GM19438 (cell line): Measurements from ENCODE around the gene RGL4.
A peak's percentile ranks its signal among the peaks of the same experiment; 100 is the strongest.

Experiments
- ATAC-seq: cut with Tn5 transposase; IDR thresholded peaks from one replicate; pipeline ENCODE4 v1.9.1; 2021; ENCODE audit warnings: low read depth; ENCODE audit not compliant: unreplicated experiment

RGL4 gene

DNA sequence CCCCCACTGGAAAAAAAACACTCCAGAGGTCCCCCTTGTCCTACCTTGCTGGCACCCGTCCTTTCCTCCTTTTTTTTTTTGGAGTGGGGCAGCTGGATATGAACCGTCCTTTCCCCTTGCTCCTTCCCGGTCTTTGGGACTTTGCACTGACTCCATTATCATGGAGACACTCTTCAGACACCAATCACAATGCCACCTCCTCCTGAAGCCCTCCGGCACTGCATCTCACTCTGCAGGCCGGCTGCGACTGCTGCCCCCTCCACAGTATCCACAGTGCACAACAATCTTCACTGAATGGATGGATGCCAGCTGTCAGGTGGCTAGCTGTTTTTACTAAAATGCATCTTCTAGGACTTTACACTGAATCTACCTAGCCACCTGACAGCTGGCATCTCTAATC, 12.7 kb upstream of the RGL4 start:
- ATAC-seq: no peak

- no peak for ATAC-seq
These were observed 9.6 kb upstream of the RGL4 start for GRCh38 chr22:23681026-23681809.

- no peak for ATAC-seq
These were observed 8.7 kb upstream of the RGL4 start for GRCh38 chr22:23682077-23682476.

- ATAC-seq: no peak
These were observed 7.9 kb upstream of the RGL4 start for GRCh38 chr22:23682827-23683355.

GRCh38 chr22:23683545-23683944, 7.3 kb upstream of the RGL4 start:
- ATAC-seq: no peak

DNA sequence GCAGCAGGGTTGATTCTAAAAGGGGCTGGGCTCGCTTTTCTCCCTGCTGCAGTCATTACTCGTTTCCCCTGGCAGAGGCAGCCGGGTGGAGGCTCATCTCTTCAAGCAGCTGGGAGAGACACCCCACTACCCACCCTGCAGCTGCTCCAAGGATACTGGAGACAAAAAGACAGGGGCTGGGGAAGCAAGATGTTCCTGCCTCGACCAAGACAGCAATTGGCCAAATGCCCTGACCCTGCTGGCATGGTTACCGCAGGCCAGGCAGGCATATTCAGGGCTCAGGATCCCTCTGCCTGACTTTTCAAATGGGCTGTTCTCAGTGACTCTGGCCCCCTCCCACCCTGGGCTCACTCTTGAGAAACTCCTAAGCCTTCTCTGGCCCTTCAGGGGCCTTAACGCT, 6.8 kb upstream of the RGL4 start:
- ATAC-seq: no peak

- ATAC-seq: no peak
These were observed 6.2 kb upstream of the RGL4 start for GRCh38 chr22:23684561-23685031.

- no peak for ATAC-seq
These were observed 5.5 kb upstream of the RGL4 start for GRCh38 chr22:23685205-23685784.

DNA sequence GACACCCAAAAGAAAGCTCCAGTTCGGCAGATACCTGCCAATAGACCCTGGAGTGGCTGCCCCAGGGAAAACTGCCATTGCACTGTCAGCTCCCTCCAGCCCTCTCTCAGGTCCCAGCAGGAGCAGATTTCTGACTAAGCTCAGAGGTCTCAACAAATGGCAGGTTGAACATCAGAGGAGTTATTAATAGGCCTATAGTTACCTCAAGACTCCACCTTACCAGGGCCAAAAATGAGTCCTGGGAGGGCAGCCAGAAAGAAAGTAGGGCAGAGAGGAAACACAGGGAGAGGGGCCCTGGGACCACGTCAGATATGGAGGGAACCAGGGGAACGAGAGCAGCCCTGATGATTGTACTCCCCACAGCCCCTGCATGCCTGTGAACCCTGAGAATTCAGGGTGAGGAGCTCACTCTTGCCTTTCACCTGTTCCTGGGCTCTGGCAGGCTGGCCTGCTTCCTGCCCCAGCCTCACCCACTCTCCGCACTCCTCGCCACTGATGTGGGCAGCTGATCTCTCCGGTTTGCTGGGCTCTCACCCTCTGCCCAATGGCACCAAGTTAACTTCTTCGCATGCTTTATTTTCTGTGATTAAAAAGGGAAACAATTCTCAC, 4.3 kb upstream of the RGL4 start:
- no peak for ATAC-seq

- ATAC-seq: no peak
These were observed 2.7 kb upstream of the RGL4 start for GRCh38 chr22:23688121-23688520.

DNA sequence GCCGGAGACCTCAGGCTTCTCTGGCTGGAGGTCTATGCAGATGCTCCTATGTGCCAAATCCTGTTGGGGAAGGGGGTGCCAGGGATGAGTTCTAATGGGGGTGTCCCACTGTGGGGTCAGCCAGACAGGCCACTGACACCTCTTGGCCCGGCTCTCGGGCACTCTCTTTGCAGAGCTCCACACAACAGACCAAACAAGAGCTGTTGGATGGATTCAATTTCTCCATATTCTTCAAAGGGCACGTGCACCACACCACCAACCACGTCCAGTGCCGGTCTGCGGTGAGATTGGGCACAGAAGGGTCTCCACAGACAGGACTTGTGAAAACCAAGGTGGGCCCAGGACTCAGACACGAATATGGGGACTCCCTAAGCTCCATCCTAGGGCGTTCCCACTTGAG, 2.2 kb upstream of the RGL4 start:
- no peak for ATAC-seq

DNA sequence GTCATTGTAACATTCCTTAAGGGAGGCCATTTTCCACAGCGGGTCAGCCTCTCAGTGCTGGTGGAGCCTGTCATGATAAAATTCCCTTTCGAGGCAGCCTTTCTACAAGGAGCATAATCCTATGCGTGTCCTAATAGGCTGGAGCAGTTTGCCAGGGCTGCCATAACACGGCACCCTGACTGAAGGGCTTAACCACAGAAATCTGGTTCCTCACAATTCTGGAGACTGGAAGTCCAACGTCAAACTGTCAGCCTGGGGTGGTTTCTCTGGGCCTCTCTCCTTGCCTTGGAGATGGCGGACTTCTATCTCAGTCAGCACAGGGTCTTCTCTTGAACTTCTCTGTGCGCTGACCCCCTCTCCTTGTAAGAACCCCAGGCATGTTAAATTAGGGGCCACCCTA, 1.4 kb upstream of the RGL4 start:
- ATAC-seq: no peak

GRCh38 chr22:23691748-23692423, 1.1 kb downstream of the RGL4 start:
- no peak for ATAC-seq

DNA sequence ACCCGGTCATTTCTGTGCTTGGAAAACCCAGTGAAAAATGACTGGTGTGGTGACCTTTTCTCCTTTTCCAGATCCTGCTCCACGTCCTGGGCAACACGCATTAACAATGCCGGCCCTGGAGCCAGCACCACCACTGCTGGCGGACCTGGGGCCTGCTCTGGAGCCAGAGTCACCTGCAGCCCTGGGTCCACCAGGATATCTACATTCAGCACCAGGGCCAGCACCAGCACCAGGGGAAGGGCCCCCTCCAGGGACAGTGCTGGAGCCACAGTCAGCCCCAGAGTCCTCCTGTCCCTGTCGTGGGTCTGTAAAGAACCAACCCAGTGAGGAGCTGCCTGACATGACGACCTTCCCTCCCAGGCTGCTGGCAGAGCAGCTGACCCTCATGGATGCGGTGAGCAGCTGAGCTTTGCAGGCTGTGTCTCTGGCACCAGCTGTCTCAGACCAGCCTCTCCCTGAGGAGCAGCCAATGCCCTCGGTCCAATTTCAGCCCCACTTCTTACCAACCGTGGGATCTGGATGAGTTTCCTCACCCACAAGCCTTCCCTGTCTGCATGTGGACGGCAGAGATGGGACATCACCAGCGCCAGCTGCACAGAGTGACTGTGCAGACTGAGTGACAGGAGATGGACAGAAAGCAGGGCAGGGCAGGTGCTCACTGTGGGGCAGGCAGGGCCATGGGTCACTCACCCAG, 1.9 kb downstream of the RGL4 start:
- no peak for ATAC-seq

- no peak for ATAC-seq
These were observed 3.3 kb downstream of the RGL4 start for GRCh38 chr22:23693979-23694680.

DNA sequence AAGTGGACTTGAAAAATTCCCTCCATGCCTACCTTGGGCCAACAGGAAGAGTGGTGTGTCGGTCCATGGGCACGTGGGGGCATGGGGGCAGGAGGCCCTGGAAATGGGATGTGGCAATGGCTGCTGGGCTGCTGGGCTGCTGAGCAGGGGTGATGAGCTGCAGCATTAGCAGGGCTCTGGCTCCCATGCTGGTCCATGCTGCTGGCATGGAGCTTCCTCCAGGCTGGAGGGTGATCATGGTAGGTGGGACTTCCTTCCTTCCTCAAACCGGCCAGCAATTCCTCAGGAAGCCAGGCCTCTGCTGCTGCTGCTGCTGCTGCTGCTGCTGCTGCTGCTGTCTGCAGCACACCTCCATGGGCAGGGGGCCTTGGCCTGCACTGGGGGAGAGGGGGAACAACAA, 4.3 kb downstream of the RGL4 start:
- no peak for ATAC-seq

DNA sequence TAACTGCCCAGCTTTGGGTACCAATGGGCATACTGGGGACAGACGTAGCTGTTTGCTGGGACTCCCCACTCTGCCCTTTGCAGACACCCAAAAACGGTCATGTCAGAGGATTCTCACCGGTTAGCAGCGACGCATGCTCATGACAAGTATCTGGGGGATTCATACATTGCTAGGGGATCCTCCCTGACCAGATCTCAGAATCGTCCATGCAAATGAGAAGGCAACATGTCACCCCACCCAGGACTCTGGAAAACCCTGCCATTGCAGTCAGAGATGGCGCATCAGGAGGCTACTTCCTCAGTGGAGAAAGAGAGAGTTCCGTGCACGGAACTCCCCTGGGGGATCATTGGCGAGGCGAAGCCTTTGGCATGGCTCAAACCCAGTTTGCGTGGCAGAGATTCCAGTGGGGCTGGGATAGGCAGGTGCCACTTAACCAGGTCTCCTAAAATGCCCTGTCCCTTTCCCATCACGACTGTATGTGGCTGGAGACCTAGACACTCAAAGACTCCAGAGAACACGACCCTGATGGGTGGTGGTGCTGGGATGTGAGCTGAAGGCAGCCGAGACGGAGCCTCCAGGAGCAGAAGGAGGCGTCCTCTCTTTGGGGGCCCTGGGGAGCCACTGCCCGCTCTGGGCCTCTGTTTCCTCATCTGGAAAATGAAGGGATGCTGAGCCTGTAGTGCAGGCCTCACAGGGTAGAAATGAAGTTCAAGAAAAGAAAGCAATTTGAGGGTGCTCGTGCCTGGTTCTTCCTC, 4.9 kb downstream of the RGL4 start:
- peak; percentile 13 for ATAC-seq

GRCh38 chr22:23696326-23696851, 5.6 kb downstream of the RGL4 start:
- peak; percentile 98 for ATAC-seq
